HEK293T (cell line): ENCODE results near the gene NCF4.

Source experiments
- BHLHE40 ChIP-seq: fragments of 450-650 bp; IDR thresholded peaks from 2 replicates; pipeline ENCODE4 v1.6.1; 2016; ENCODE audit warnings: mild to moderate bottlenecking, moderate library complexity, borderline replicate concordance
- ELF4 ChIP-seq: fragments of 450-650 bp; IDR thresholded peaks from 2 replicates; pipeline ENCODE4 v1.6.1; 2017; ENCODE audit warnings: antibody characterized with exemption
- NFRKB ChIP-seq: fragments of 450-650 bp; IDR thresholded peaks from 2 replicates; pipeline ENCODE4 v1.6.1; 2016; ENCODE audit warnings: mild to moderate bottlenecking, moderate library complexity
- PKNOX1 ChIP-seq: fragments of 450-650 bp; IDR thresholded peaks from 2 replicates; pipeline ENCODE4 v1.6.1; 2016
- SP1 ChIP-seq: fragments of 450-650 bp; IDR thresholded peaks from 2 replicates; pipeline ENCODE4 v1.6.1; 2017

- no peak for TF ChIP-seq SP1
- TF ChIP-seq ELF4: no peak
- TF ChIP-seq PKNOX1: no peak
- TF ChIP-seq BHLHE40: no peak
- no peak for TF ChIP-seq NFRKB
Observed at GRCh38 chr22:36860017-36860416, 789 bp upstream of the NCF4 start.
